ENCODE data around the gene TAF11L2. TPM values are rescaled to one million over a fixed set of nuclear protein-coding genes. Genes with fewer than 3 reads are reported as not detected.

TAF11L2 gene
- total and polyA plus RNA-seq, 2 of the 4 experiments (the other 2 are of a cell fraction) = not detected

GRCh38 chr5:17448877-17449276 lies 49.2 kb upstream of the TAF11L2 start:
- TF ChIP-seq CEBPB (IDR thresholded peaks at IDR 0.05; ENCODE audit: low read depth, low read length) (peak; percentile 89), NFE2L2 (IDR thresholded peaks at IDR 0.05; ENCODE audit: low read depth, low read length) (no peak)
- H3K27me3 ChIP-seq (ENCODE audit: control insufficient read depth, insufficient read depth, low read length) = no peaks in the 10 kb centered on the region
- H2BK15ac ChIP-seq (ENCODE audit: low read depth, low read length) = no peak overlapping the region
- intact Hi-C loops (cut with micrococcal nuclease) (no loop called here), dilution Hi-C loops (cut with HindIII; ENCODE audit: low sequenced_read_pairs, unreplicated experiment) (no loop called here), in situ Hi-C loops (cut with MboI; ENCODE audit: low sequenced_read_pairs) (no loop called here)
- no peak overlapping the region for H2BK20ac ChIP-seq (ENCODE audit: low read depth, low read length)
- H2BK5ac ChIP-seq (ENCODE audit: low read depth, low read length, poor library complexity, severe bottlenecking) = no peak overlapping the region
- H2AFZ ChIP-seq (replicated peaks; ENCODE audit: low read length, poor library complexity) = no peak overlapping the region
- H3K4me2 ChIP-seq (ENCODE audit: low read depth, low read length) = no peak overlapping the region
- no peaks in the 10 kb centered on the region for H3K36me3 ChIP-seq (ENCODE audit: control insufficient read depth, insufficient read depth, low read length)
- no peak overlapping the region for H4K8ac ChIP-seq (ENCODE audit: low read depth in 2 of 2, low read length in 2 of 2)
- no peak overlapping the region for H3K23ac ChIP-seq (ENCODE audit: low read depth, low read length)
- H4K20me1 ChIP-seq (ENCODE audit: insufficient read depth, low read length) = no peaks in the 10 kb centered on the region
- H4K91ac ChIP-seq (ENCODE audit: insufficient read depth, low read depth, low read length) = no peak overlapping the region
- no peak overlapping the region for H3K4ac ChIP-seq (ENCODE audit: low read depth, low read length)
- H3K27ac ChIP-seq (ENCODE audit: insufficient read depth, low read length) = no peak overlapping the region
- H2AK5ac ChIP-seq (ENCODE audit: low read depth, low read length) = no peak overlapping the region
- no TSS peak for BruUV-seq (replicated peaks)
- no peak overlapping the region for H3K9ac ChIP-seq (ENCODE audit: low read depth, low read length)
- no peak overlapping the region for H2BK120ac ChIP-seq (ENCODE audit: low read depth, low read length)
- H2AK9ac ChIP-seq (replicated peaks; ENCODE audit: low read depth, low read length, poor library complexity) = no peak overlapping the region
- H3K9me3 ChIP-seq (ENCODE audit: control insufficient read depth, insufficient read depth, low read length) = no peaks in the 10 kb centered on the region; the same call in 1 of the 2 replicates
- WGBS, 2 experiments (ENCODE audit: extremely low coverage in 2 of 2, insufficient read length in 1 of 2) = 86% methylated on average over 1 of the region's 3 CpGs; no CpG with 5 or more reads in 1 of the 2 experiments
- H4K5ac ChIP-seq (ENCODE audit: low read depth, low read length) = no peak overlapping the region
- DNase-seq = peak; percentile 27
- H3K4me1 ChIP-seq (ENCODE audit: control insufficient read depth, insufficient read depth, low read length) = 0 out of 2 replicates have a peak, but pooled peaks cover 2% of the 10 kb centered on the region
- H3K9me1 ChIP-seq (ENCODE audit: insufficient read depth, low read length) = no peaks in the 10 kb centered on the region
- H3K14ac ChIP-seq (replicated peaks; ENCODE audit: low read depth, low read length) = no peak overlapping the region
- no peak overlapping the region for H3K4me3 ChIP-seq (ENCODE audit: insufficient read depth, low read depth, low read length)
- ChIA-PET CTCF (no interaction called here), POLR2A (ENCODE audit: unreplicated experiment) (no interaction called here)
- H3K56ac ChIP-seq (ENCODE audit: extremely low read depth, insufficient read depth, low read length) = no peak overlapping the region
- H3K79me1 ChIP-seq (ENCODE audit: low read depth in 1 of 2, low read length in 2 of 2) = no peaks in the 10 kb centered on the region
- ATAC-seq (ENCODE audit: low read depth) = peak; percentile 24; the same call in 1 of the 2 replicates
- no peak overlapping the region for H3K18ac ChIP-seq (ENCODE audit: low read depth, low read length)

Data from IMR-90 (cell line).